ENCODE results near the gene TCTN3.
"Not testable (repeated sequence)": the region's sequence is repeated elsewhere in the genome, so short reads cannot be mapped to it uniquely, and the experiment has no call there.

GRCh38 chr10:95722496-95722895 is 28.8 kb upstream of the TCTN3 start:
- TF ChIP-seq CTCF, POLR2AphosphoS5, POLR2A (IDR thresholded peaks at IDR 0.05): not testable (repeated sequence)

All from suprapubic skin (tissue), 4 donors.